IMR-90 (cell line): ENCODE measurements around the gene GLCE. TPM values are rescaled to one million over a fixed set of nuclear protein-coding genes. Genes with fewer than 3 reads are reported as not detected.
A peak's percentile ranks its signal among the peaks of the same experiment; 100 is the strongest.

Experiments used
- ATAC-seq: fragments of 200-7000 bp; cut with Tn5 transposase; 2 replicates; pipeline ENCODE4 v1.9.1; 2020; ENCODE audit warnings: low read depth, mild to moderate bottlenecking, moderate library complexity
- BruUV-seq: library from RNA; stranded (reverse); fragments of 400-500 nt; replicated peaks from 2 replicates; lab custom pipeline; 2021; lab: Mats Ljungman, UMichigan
- CTCF ChIA-PET: fragments of 300-600 bp; formaldehyde crosslinking; extraction: SDS; loops from one replicate; lab custom pipeline; 2021; ENCODE audit warnings: antibody characterized with exemption; lab: Yijun Ruan, JAX
- POLR2A ChIA-PET: fragments of 300-600 bp; sonication (Branson Sonifier 250); formaldehyde crosslinking; loops from one replicate; lab custom pipeline; 2022; ENCODE audit warnings: antibody characterized with exemption; ENCODE audit not compliant: unreplicated experiment; lab: Charles Lee
- DNase-seq: peaks from one replicate; pipeline ENCODE4 v3.0.0; 2013
- H2AFZ ChIP-seq: replicated peaks from 2 replicates; pipeline ENCODE3; 2013; ENCODE audit warnings: low read length, mild to moderate bottlenecking; ENCODE audit not compliant: poor library complexity
- H2AK5ac ChIP-seq: 2 replicates; pipeline ENCODE4 v1.6.1; 2013; ENCODE audit warnings: low read depth, low read length, inconsistent platforms
- H2AK9ac ChIP-seq: replicated peaks from 2 replicates; pipeline ENCODE3; 2013; ENCODE audit warnings: mild to moderate bottlenecking, low read depth, low read length, moderate library complexity; ENCODE audit not compliant: poor library complexity
- H2BK120ac ChIP-seq: 2 replicates; pipeline ENCODE4 v1.6.1; 2013; ENCODE audit warnings: low read depth, low read length, inconsistent platforms
- H2BK15ac ChIP-seq: 3 replicates; pipeline ENCODE4 v1.6.1; 2013; ENCODE audit warnings: low read depth, low read length, inconsistent platforms
- H2BK20ac ChIP-seq: 2 replicates; pipeline ENCODE4 v1.6.1; 2013; ENCODE audit warnings: low read depth, mild to moderate bottlenecking, inconsistent platforms, low read length, moderate library complexity
- H2BK5ac ChIP-seq: 2 replicates; pipeline ENCODE4 v1.6.1; 2013; ENCODE audit warnings: mild to moderate bottlenecking, low read depth, low read length, inconsistent platforms; ENCODE audit not compliant: poor library complexity, severe bottlenecking
- H3K14ac ChIP-seq: replicated peaks from 2 replicates; pipeline ENCODE4 v1.6.1; 2013; ENCODE audit warnings: low read depth, low read length, inconsistent platforms
- H3K18ac ChIP-seq: 2 replicates; pipeline ENCODE4 v1.6.1; 2013; ENCODE audit warnings: low read depth, low read length, control low read depth
- H3K23ac ChIP-seq: 2 replicates; pipeline ENCODE4 v1.6.1; 2013; ENCODE audit warnings: low read depth, low read length, inconsistent platforms
- H3K27ac ChIP-seq: 2 replicates; pipeline ENCODE4 v1.5.1; 2013; ENCODE audit warnings: mild to moderate bottlenecking, control low read depth, low read length; ENCODE audit not compliant: insufficient read depth
- H3K27me3 ChIP-seq: 2 replicates; pipeline ENCODE4 v1.6.1; 2013; ENCODE audit warnings: low read length; ENCODE audit not compliant: control insufficient read depth, insufficient read depth
- H3K36me3 ChIP-seq: 2 replicates; pipeline ENCODE4 v1.6.1; 2013; ENCODE audit warnings: low read length, mixed read lengths; ENCODE audit not compliant: control insufficient read depth, insufficient read depth
- H3K4ac ChIP-seq: 2 replicates; pipeline ENCODE4 v1.6.1; 2013; ENCODE audit warnings: low read depth, low read length, inconsistent platforms
- H3K4me1 ChIP-seq: 2 replicates; pipeline ENCODE4 v1.6.1; 2013; ENCODE audit warnings: low read length, mixed read lengths; ENCODE audit not compliant: control insufficient read depth, insufficient read depth
- H3K4me2 ChIP-seq: 2 replicates; pipeline ENCODE4 v1.6.1; 2013; ENCODE audit warnings: low read depth, mild to moderate bottlenecking, control low read depth, low read length, moderate library complexity
- H3K4me3 ChIP-seq: 2 replicates; pipeline ENCODE4 v1.5.1; 2013; ENCODE audit warnings: low read depth, mild to moderate bottlenecking, control low read depth, low read length, moderate library complexity; ENCODE audit not compliant: insufficient read depth
- H3K56ac ChIP-seq: 2 replicates; pipeline ENCODE4 v1.6.1; 2013; ENCODE audit warnings: low read length, inconsistent platforms; ENCODE audit not compliant: insufficient read depth; ENCODE audit errors: extremely low read depth
- H3K79me1 ChIP-seq, 2 experiments: 2 replicates each; pipeline ENCODE4 v1.6.1; 2013; ENCODE audit warnings: low read length in 2 of 2, inconsistent platforms in 1 of 2, low read depth in 1 of 2
- H3K9ac ChIP-seq: 2 replicates; pipeline ENCODE4 v1.6.1; 2013; ENCODE audit warnings: low read depth, low read length, control low read depth
- H3K9me1 ChIP-seq: 2 replicates; pipeline ENCODE4 v1.6.1; 2013; ENCODE audit warnings: low read length, inconsistent platforms; ENCODE audit not compliant: insufficient read depth
- H3K9me3 ChIP-seq: 2 replicates; pipeline ENCODE4 v1.6.1; 2013; ENCODE audit warnings: low read length; ENCODE audit not compliant: control insufficient read depth, insufficient read depth
- H4K20me1 ChIP-seq: 2 replicates; pipeline ENCODE4 v1.6.1; 2013; ENCODE audit warnings: low read length, inconsistent platforms; ENCODE audit not compliant: insufficient read depth
- H4K5ac ChIP-seq: 2 replicates; pipeline ENCODE4 v1.6.1; 2013; ENCODE audit warnings: mild to moderate bottlenecking, low read depth, low read length, control low read depth
- H4K8ac ChIP-seq, 2 experiments: 2 replicates each; pipeline ENCODE4 v1.6.1; 2013; ENCODE audit warnings: low read depth in 2 of 2, low read length in 2 of 2, control low read depth in 1 of 2, inconsistent platforms in 1 of 2
- H4K91ac ChIP-seq: 2 replicates; pipeline ENCODE4 v1.6.1; 2013; ENCODE audit warnings: low read depth, low read length, inconsistent platforms; ENCODE audit not compliant: insufficient read depth
- BHLHE40 ChIP-seq: fragments of 150-350 bp; IDR thresholded peaks from 2 replicates; pipeline ENCODE4 v1.6.1; 2016; ENCODE audit warnings: mild to moderate bottlenecking, low read depth, low read length
- CEBPB ChIP-seq: IDR thresholded peaks from 2 replicates; pipeline ENCODE4 v1.6.1; 2012; ENCODE audit warnings: low read depth, low read length, improper control_type of control experiment
- CHD1 ChIP-seq: IDR thresholded peaks from 2 replicates; pipeline ENCODE4 v1.6.1; 2012; ENCODE audit warnings: low read depth, low read length, improper control_type of control experiment
- FOS ChIP-seq: fragments of 150-350 bp; IDR thresholded peaks from 2 replicates; pipeline ENCODE4 v1.6.1; 2016; ENCODE audit warnings: low read depth, low read length
- MAFK ChIP-seq: IDR thresholded peaks from 2 replicates; pipeline ENCODE4 v1.6.1; 2012; ENCODE audit warnings: low read depth, low read length, improper control_type of control experiment
- MAZ ChIP-seq: IDR thresholded peaks from 2 replicates; pipeline ENCODE4 v1.6.1; 2012; ENCODE audit warnings: low read depth, mild to moderate bottlenecking, low read length, improper control_type of control experiment, moderate library complexity, borderline replicate concordance
- MXI1 ChIP-seq: IDR thresholded peaks from 2 replicates; pipeline ENCODE4 v1.6.1; 2012; ENCODE audit warnings: low read depth, mild to moderate bottlenecking, low read length, moderate library complexity, borderline replicate concordance
- NFE2L2 ChIP-seq: fragments of 150-350 bp; IDR thresholded peaks from 2 replicates; pipeline ENCODE4 v1.6.1; 2016; ENCODE audit warnings: low read depth, mild to moderate bottlenecking, low read length
- RAD21 ChIP-seq: IDR thresholded peaks from 2 replicates; pipeline ENCODE4 v1.6.1; 2012; ENCODE audit warnings: low read length, improper control_type of control experiment
- RCOR1 ChIP-seq: IDR thresholded peaks from 2 replicates; pipeline ENCODE4 v1.6.1; 2012; ENCODE audit warnings: mild to moderate bottlenecking, low read length, improper control_type of control experiment; ENCODE audit not compliant: insufficient replicate concordance
- RFX5 ChIP-seq: IDR thresholded peaks from 2 replicates; pipeline ENCODE4 v1.8.0; 2012; ENCODE audit warnings: low read depth, mild to moderate bottlenecking, low read length, moderate library complexity
- SMC3 ChIP-seq: fragments of 150-350 bp; IDR thresholded peaks from 2 replicates; pipeline ENCODE4 v1.6.1; 2016; ENCODE audit warnings: low read depth, mild to moderate bottlenecking, antibody characterized with exemption, low read length, moderate library complexity
- WGBS, 2 experiments: methylation state at CpG; one replicate each; pipeline versions ENCODE4 v1.1.5 to v1.1.7; 2013; ENCODE audit warnings: missing lambda C conversion rate in 2 of 2; ENCODE audit not compliant: insufficient read length in 1 of 2; ENCODE audit errors: extremely low coverage in 2 of 2; 5-methylcytosine and 5-hydroxymethylcytosine counted together
- dilution Hi-C: fragments of 300-500 bp; cut with HindIII; formaldehyde crosslinking; loops from one replicate; pipeline ENCODE4 v1.14.3; 2018; ENCODE audit warnings: low sequenced_read_pairs; ENCODE audit not compliant: unreplicated experiment
- in situ Hi-C: fragments of 300-500 bp; cut with MboI; formaldehyde crosslinking; loops from 3 replicates; pipeline ENCODE4 v1.14.3; 2019; ENCODE audit warnings: low sequenced_read_pairs, inconsistent platforms, mixed read lengths
- intact Hi-C: fragments of 100-400 bp; cut with micrococcal nuclease; formaldehyde crosslinking; loops from 2 replicates; pipeline ENCODE4 v1.10.0; 2022
- polyA plus RNA-seq, 3 experiments: library from polyadenylated mRNA; depleted of rRNA; stranded (reverse); fragments of >200 nt; gene quantifications; 2 replicates each; pipeline ENCODE4 v1.2.3, GENCODE V29; 2012; ENCODE audit warnings: low replicate concordance in 1 of 3
- total RNA-seq: library from RNA; depleted of rRNA; stranded (reverse); fragments of >200 nt; gene quantifications from 2 replicates; pipeline ENCODE4 v1.2.3, GENCODE V29; 2012
- TF ChIP-seq, protein P1 (sequence below): fragments of 150-350 bp; IDR thresholded peaks from 2 replicates; pipeline ENCODE4 v1.6.1; 2016; ENCODE audit warnings: low read depth, mild to moderate bottlenecking, low read length, moderate library complexity, borderline replicate concordance
- TF ChIP-seq, protein P2 (sequence below): fragments of 150-350 bp; IDR thresholded peaks from 2 replicates; pipeline ENCODE4 v1.6.1; 2017; ENCODE audit warnings: mild to moderate bottlenecking, antibody characterized with exemption, low read length, low read depth
- TF ChIP-seq, protein P3 (sequence below): conservative IDR thresholded peaks from 2 replicates; pipeline ENCODE4 v1.5.1; 2012; ENCODE audit warnings: mild to moderate bottlenecking, low read depth, low read length, improper control_type of control experiment

GLCE gene
- total and polyA plus RNA-seq, 2 of the 4 experiments (the other 2 are of a cell fraction): 15.3 to 29.6 TPM

DNA sequence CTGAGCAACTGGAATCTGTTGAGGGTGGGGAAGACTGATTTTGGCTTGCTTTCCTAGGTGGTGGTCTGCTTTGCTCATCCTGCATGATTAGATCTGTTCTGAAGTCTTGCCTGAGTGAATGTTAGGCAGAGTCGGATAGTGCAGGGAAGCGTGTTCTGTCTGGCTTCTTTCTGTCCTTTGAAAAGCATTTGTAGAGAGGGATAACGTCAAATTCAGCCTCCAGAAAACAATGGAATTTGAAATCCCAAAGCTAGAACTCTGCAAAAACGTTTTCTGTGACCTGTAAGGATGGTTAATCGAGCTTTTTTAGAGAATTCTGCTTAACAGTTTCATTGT, 1.4 kb downstream of the GLCE start:
- Histone ChIP-seq H2AK5ac (no peak overlapping the region), H3K4me2 (peak overlapping the region; percentile 92), H3K18ac (no peak overlapping the region), H3K4me3 (peak overlapping the region; percentile 84), H2AK9ac (no peak overlapping the region), H3K56ac (no peak overlapping the region), H3K27me3 (no peaks in the 10 kb centered on the region), H4K5ac (no peak overlapping the region), H3K4me1 (peaks cover 2% of the 10 kb centered on the region; the same call in 1 of the 2 replicates), H4K91ac (peak overlapping the region; percentile 43; the same call in 1 of the 2 replicates), H3K23ac (peak overlapping the region; percentile 63), H2BK15ac (no peak overlapping the region), H3K14ac (no peak overlapping the region), H3K9me3 (no peaks in the 10 kb centered on the region), H3K79me1 (peaks cover 7 to 42% of the 10 kb centered on the region in 2 experiments; a peak in 3 of 4 replicates), H2BK5ac (no peak overlapping the region), H3K36me3 (no peaks in the 10 kb centered on the region), H2AFZ (peak overlapping the region; percentile 94), H2BK120ac (no peak overlapping the region), H2BK20ac (no peak overlapping the region), H4K8ac (no peak overlapping the region), H3K9me1 (peaks cover 3% of the 10 kb centered on the region), H3K27ac (peak overlapping the region; percentile 13; the same call in 1 of the 2 replicates), H3K4ac (no peak overlapping the region), H3K9ac (peak overlapping the region; percentile 86), H4K20me1 (0 out of 2 replicates have a peak, but pooled peaks cover 5% of the 10 kb centered on the region)
- no peak for TF ChIP-seq MXI1
- TF ChIP-seq, protein P1, sequence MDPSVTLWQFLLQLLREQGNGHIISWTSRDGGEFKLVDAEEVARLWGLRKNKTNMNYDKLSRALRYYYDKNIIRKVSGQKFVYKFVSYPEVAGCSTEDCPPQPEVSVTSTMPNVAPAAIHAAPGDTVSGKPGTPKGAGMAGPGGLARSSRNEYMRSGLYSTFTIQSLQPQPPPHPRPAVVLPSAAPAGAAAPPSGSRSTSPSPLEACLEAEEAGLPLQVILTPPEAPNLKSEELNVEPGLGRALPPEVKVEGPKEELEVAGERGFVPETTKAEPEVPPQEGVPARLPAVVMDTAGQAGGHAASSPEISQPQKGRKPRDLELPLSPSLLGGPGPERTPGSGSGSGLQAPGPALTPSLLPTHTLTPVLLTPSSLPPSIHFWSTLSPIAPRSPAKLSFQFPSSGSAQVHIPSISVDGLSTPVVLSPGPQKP: no peak
- TF ChIP-seq RFX5: no peak
- TF ChIP-seq, protein P2, sequence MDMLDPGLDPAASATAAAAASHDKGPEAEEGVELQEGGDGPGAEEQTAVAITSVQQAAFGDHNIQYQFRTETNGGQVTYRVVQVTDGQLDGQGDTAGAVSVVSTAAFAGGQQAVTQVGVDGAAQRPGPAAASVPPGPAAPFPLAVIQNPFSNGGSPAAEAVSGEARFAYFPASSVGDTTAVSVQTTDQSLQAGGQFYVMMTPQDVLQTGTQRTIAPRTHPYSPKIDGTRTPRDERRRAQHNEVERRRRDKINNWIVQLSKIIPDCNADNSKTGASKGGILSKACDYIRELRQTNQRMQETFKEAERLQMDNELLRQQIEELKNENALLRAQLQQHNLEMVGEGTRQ: no peak
- no peak for TF ChIP-seq FOS
- no peak for TF ChIP-seq MAFK
- no peak for TF ChIP-seq NFE2L2
- TF ChIP-seq CEBPB: no peak
- no peak for TF ChIP-seq SMC3
- no peak for TF ChIP-seq RCOR1
- TF ChIP-seq CHD1: no peak
- TF ChIP-seq, protein P3, sequence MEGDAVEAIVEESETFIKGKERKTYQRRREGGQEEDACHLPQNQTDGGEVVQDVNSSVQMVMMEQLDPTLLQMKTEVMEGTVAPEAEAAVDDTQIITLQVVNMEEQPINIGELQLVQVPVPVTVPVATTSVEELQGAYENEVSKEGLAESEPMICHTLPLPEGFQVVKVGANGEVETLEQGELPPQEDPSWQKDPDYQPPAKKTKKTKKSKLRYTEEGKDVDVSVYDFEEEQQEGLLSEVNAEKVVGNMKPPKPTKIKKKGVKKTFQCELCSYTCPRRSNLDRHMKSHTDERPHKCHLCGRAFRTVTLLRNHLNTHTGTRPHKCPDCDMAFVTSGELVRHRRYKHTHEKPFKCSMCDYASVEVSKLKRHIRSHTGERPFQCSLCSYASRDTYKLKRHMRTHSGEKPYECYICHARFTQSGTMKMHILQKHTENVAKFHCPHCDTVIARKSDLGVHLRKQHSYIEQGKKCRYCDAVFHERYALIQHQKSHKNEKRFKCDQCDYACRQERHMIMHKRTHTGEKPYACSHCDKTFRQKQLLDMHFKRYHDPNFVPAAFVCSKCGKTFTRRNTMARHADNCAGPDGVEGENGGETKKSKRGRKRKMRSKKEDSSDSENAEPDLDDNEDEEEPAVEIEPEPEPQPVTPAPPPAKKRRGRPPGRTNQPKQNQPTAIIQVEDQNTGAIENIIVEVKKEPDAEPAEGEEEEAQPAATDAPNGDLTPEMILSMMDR: no peak
- no peak for TF ChIP-seq MAZ
- TF ChIP-seq BHLHE40: no peak
- no peak for TF ChIP-seq RAD21
- dilution Hi-C loops (no loop called here), in situ Hi-C loops (no loop called here), intact Hi-C loops (loop anchor here (1.0 to 10.0 kb wide), 5 partner anchors 50 to 293 kb away; partner anchors contain the start of gene RPLP1)
- ChIA-PET POLR2A (interaction anchor here (1.2 kb wide), 1 partner anchor 253 kb away, joined by 5 read pairs; no protein-coding TSS in a partner anchor), CTCF (interaction anchor here (0.6 to 1.8 kb wide), 7 partner anchors 30 to 229 kb away, joined by 3 to 7 read pairs (median 4); no protein-coding TSS in a partner anchor)
- no TSS peak for BruUV-seq
- ATAC-seq: no peak
- DNase-seq: peak; percentile 4
- no CpG with 5 or more reads among the region's 5 CpGs for WGBS, 2 experiments
